ENCODE data around the gene MAPK1IP1L.
"Not testable (repeated sequence)": the region's sequence is repeated elsewhere in the genome, so short reads cannot be mapped to it uniquely, and the experiment has no call there.

The MAPK1IP1L gene

GRCh38 chr14:55051423-55052268, at the start of gene MAPK1IP1L:
TSS of gene MAPK1IP1L (plus strand) at chr14:55051647. CDS start at chr14:55061684, 10,037 bp downstream.
- peaks cover 34% of the 10 kb centered on the region for H3K4me1 Mint-ChIP-seq
- peak within 1 kb of the TSS; percentile 78 for H3K4me3 Mint-ChIP-seq
- peak within 1 kb of the TSS; percentile 94 for H3K27ac Mint-ChIP-seq
- H3K36me3 Mint-ChIP-seq, result peaks cover 64% of the 10 kb centered on the region
- DNase-seq (ENCODE audit: low spot score in 2 of 2) (peak; percentile 98 to 99), ATAC-seq (peak; percentile 95)
- H3K9me3 Mint-ChIP-seq, result no peaks in the 10 kb centered on the region

GRCh38 chr14:55005071-55005470, 46.4 kb upstream of the MAPK1IP1L start:
- ATAC-seq (no peak), DNase-seq (ENCODE audit: low spot score in 2 of 2) (no peak)
- Mint-ChIP-seq H3K36me3 (peaks cover 79% of the 10 kb centered on the region), H3K4me1 (peaks cover 7% of the 10 kb centered on the region), H3K9me3 (no peaks in the 10 kb centered on the region), H3K4me3 (no peak overlapping the region), H3K27ac (no peak overlapping the region)

GRCh38 chr14:55015006-55015405, 36.4 kb upstream of the MAPK1IP1L start:
- Mint-ChIP-seq H3K36me3 (peaks cover 51% of the 10 kb centered on the region), H3K4me1 (peaks cover 2% of the 10 kb centered on the region), H3K4me3 (no peak overlapping the region), H3K9me3 (no peaks in the 10 kb centered on the region), H3K27ac (no peak overlapping the region)
- no peak for ATAC-seq
- no peak for DNase-seq (ENCODE audit: low spot score in 2 of 2)

- Mint-ChIP-seq H3K4me1 (peaks cover 16% of the 10 kb centered on the region), H3K36me3 (peaks cover 36% of the 10 kb centered on the region), H3K27ac (no peak overlapping the region), H3K4me3 (no peak overlapping the region), H3K9me3 (no peaks in the 10 kb centered on the region)
- no peak for ATAC-seq
- no peak for DNase-seq (ENCODE audit: low spot score in 2 of 2)
Measured at GRCh38 chr14:55019968-55020554, 31.4 kb upstream of the MAPK1IP1L start.

- H3K36me3 Mint-ChIP-seq, result peaks cover 48% of the 10 kb centered on the region
- not testable (repeated sequence) for H3K27ac Mint-ChIP-seq; H3K9me3 Mint-ChIP-seq; DNase-seq (ENCODE audit: low spot score in 2 of 2); ATAC-seq; H3K4me3 Mint-ChIP-seq
- H3K4me1 Mint-ChIP-seq, result peaks cover 40% of the 10 kb centered on the region
Measured at GRCh38 chr14:55024365-55024764, 27.1 kb upstream of the MAPK1IP1L start.

GRCh38 chr14:55025948-55026347, 25.5 kb upstream of the MAPK1IP1L start:
- ATAC-seq, result no peak
- Mint-ChIP-seq H3K4me1 (peaks cover 34% of the 10 kb centered on the region), H3K27ac (peak overlapping the region; percentile 97), H3K4me3 (peak overlapping the region; percentile 86), H3K9me3 (no peaks in the 10 kb centered on the region), H3K36me3 (peaks cover 48% of the 10 kb centered on the region)
- DNase-seq (ENCODE audit: low spot score in 2 of 2), result no peak

- ATAC-seq (no peak), DNase-seq (ENCODE audit: low spot score in 2 of 2) (no peak)
- H3K4me1 Mint-ChIP-seq, result peaks cover 34% of the 10 kb centered on the region
- H3K4me3 Mint-ChIP-seq, result peak overlapping the region; percentile 86
- H3K36me3 Mint-ChIP-seq, result peaks cover 52% of the 10 kb centered on the region
- peak overlapping the region; percentile 97 for H3K27ac Mint-ChIP-seq
- H3K9me3 Mint-ChIP-seq, result no peaks in the 10 kb centered on the region
Measured at GRCh38 chr14:55026441-55026792, 25.0 kb upstream of the MAPK1IP1L start.

GRCh38 chr14:55026793-55027561, 24.5 kb upstream of the MAPK1IP1L start, which contains the start of the genes SOCS4 and WDHD1:
TSS of gene SOCS4 (plus strand) at chr14:55027236. CDS start at chr14:55043042, 15,806 bp downstream.
TSS of gene WDHD1 (minus strand) at chr14:55027099. CDS start at chr14:55026787, 312 bp downstream.
- DNase-seq (ENCODE audit: low spot score in 2 of 2), result peak; percentile 99
- H3K4me1 Mint-ChIP-seq, result peaks cover 31% of the 10 kb centered on the region
- H3K36me3 Mint-ChIP-seq, result peaks cover 50% of the 10 kb centered on the region
- ATAC-seq, result peak; percentile 93
- H3K9me3 Mint-ChIP-seq, result no peaks in the 10 kb centered on the region
- peak within 1 kb of the TSS; percentile 97 for H3K27ac Mint-ChIP-seq
- H3K4me3 Mint-ChIP-seq, result peak within 1 kb of the TSS; percentile 86

GRCh38 chr14:55028066-55028465, 23.4 kb upstream of the MAPK1IP1L start:
- no peak for DNase-seq (ENCODE audit: low spot score in 2 of 2)
- Mint-ChIP-seq H3K9me3 (no peaks in the 10 kb centered on the region), H3K36me3 (peaks cover 57% of the 10 kb centered on the region), H3K27ac (peak overlapping the region; percentile 97), H3K4me3 (peak overlapping the region; percentile 86), H3K4me1 (peaks cover 31% of the 10 kb centered on the region)
- no peak for ATAC-seq

GRCh38 chr14:55028476-55028875, 23.0 kb upstream of the MAPK1IP1L start:
- Mint-ChIP-seq H3K9me3 (no peaks in the 10 kb centered on the region), H3K27ac (no peak overlapping the region), H3K4me3 (peak overlapping the region; percentile 86), H3K36me3 (peaks cover 57% of the 10 kb centered on the region), H3K4me1 (peaks cover 31% of the 10 kb centered on the region)
- ATAC-seq, result no peak
- no peak for DNase-seq (ENCODE audit: low spot score in 2 of 2)

GRCh38 chr14:55031190-55031589, 20.3 kb upstream of the MAPK1IP1L start:
- Mint-ChIP-seq H3K4me1 (peaks cover 20% of the 10 kb centered on the region), H3K36me3 (peaks cover 65% of the 10 kb centered on the region), H3K9me3 (no peaks in the 10 kb centered on the region), H3K4me3 (no peak overlapping the region), H3K27ac (no peak overlapping the region)
- DNase-seq (ENCODE audit: low spot score in 2 of 2) (no peak), ATAC-seq (no peak)

- H3K36me3 Mint-ChIP-seq, result peaks cover 96% of the 10 kb centered on the region
- peak overlapping the region; percentile 65 for H3K27ac Mint-ChIP-seq
- not testable (repeated sequence) for ATAC-seq; DNase-seq (ENCODE audit: low spot score in 2 of 2); H3K4me1 Mint-ChIP-seq; H3K9me3 Mint-ChIP-seq; H3K4me3 Mint-ChIP-seq
Measured at GRCh38 chr14:55037995-55038394, 13.5 kb upstream of the MAPK1IP1L start.

GRCh38 chr14:55038708-55039107, 12.7 kb upstream of the MAPK1IP1L start:
- peaks cover 96% of the 10 kb centered on the region for H3K36me3 Mint-ChIP-seq
- ATAC-seq, result no peak
- peak overlapping the region; percentile 9 for H3K27ac Mint-ChIP-seq

GRCh38 chr14:55043528-55043927, 7.9 kb upstream of the MAPK1IP1L start:
- H3K4me1 Mint-ChIP-seq, result peaks cover 5% of the 10 kb centered on the region
- H3K27ac Mint-ChIP-seq, result no peak overlapping the region
- no peak for DNase-seq (ENCODE audit: low spot score in 2 of 2)
- peaks cover 60% of the 10 kb centered on the region for H3K36me3 Mint-ChIP-seq
- ATAC-seq, result no peak
- H3K9me3 Mint-ChIP-seq, result no peaks in the 10 kb centered on the region
- no peak overlapping the region for H3K4me3 Mint-ChIP-seq

More at GRCh38 chr14:55038708-55039107, 12.7 kb upstream of the MAPK1IP1L start:
- Mint-ChIP-seq H3K9me3 (no peaks in the 10 kb centered on the region), H3K4me1 (peaks cover 8% of the 10 kb centered on the region), H3K4me3 (no peak overlapping the region)
- DNase-seq (ENCODE audit: low spot score in 2 of 2), result no peak

GRCh38 chr14:55045087-55045486, 6.4 kb upstream of the MAPK1IP1L start:
- DNase-seq (ENCODE audit: low spot score in 2 of 2) (no peak), ATAC-seq (no peak)
- Mint-ChIP-seq H3K4me1 (no peaks in the 10 kb centered on the region), H3K36me3 (peaks cover 44% of the 10 kb centered on the region), H3K27ac (peak overlapping the region; percentile 40), H3K9me3 (no peaks in the 10 kb centered on the region), H3K4me3 (no peak overlapping the region)

Measured in stimulated activated effector memory CD8-positive, alpha-beta T cell treated with anti-CD3 and anti-CD28 coated beads, Interleukin-12 subunit alpha, Interleukin-12 subunit beta, amount 100 ng/mL, for 72 hours (primary cell).